ENCODE measurements around the gene SFXN3. TPM values are rescaled to one million over a fixed set of nuclear protein-coding genes. Genes with fewer than 3 reads are reported as not detected.
A peak's percentile ranks its signal among the peaks of the same experiment; 100 is the strongest.

SFXN3 gene
- polyA plus RNA-seq, 1 experiment: 125 TPM

DNA sequence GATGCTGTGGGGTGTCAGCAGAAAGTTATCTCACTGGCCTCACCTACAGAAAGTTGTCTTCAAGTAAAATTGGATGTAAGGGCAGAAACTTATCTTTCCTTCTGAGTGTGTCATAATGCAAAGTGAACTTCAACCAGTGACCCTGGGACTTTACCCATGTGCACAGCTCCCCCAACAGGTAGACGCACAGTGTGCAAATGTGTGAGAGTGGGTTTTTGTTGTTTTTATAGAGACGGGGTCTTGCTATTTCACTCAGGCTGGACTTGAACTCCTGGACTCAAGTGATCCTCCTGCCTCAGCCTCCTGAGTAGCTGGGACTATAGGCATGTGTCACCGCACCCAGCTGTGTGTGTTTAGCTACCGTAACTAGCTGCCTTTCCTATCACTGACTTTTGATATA, 24.4 kb downstream of the SFXN3 start:
- Histone ChIP-seq H3K36me3 (ENCODE audit: control insufficient read depth, insufficient read depth, low read length) (no peaks in the 10 kb centered on the region), H3K4me3 (ENCODE audit: low read depth, low read length) (no peak overlapping the region), H3K27me3 (ENCODE audit: control insufficient read depth, insufficient read depth, low read length) (no peaks in the 10 kb centered on the region)
- no peak for DNase-seq (ENCODE audit: low read depth)
- TF ChIP-seq, protein P1, sequence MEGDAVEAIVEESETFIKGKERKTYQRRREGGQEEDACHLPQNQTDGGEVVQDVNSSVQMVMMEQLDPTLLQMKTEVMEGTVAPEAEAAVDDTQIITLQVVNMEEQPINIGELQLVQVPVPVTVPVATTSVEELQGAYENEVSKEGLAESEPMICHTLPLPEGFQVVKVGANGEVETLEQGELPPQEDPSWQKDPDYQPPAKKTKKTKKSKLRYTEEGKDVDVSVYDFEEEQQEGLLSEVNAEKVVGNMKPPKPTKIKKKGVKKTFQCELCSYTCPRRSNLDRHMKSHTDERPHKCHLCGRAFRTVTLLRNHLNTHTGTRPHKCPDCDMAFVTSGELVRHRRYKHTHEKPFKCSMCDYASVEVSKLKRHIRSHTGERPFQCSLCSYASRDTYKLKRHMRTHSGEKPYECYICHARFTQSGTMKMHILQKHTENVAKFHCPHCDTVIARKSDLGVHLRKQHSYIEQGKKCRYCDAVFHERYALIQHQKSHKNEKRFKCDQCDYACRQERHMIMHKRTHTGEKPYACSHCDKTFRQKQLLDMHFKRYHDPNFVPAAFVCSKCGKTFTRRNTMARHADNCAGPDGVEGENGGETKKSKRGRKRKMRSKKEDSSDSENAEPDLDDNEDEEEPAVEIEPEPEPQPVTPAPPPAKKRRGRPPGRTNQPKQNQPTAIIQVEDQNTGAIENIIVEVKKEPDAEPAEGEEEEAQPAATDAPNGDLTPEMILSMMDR (IDR thresholded peaks at IDR 0.05; ENCODE audit: insufficient read depth, low read depth, low read length): no peak
- POLR2A ChIA-PET: no interaction called here
- CTCF ChIA-PET: interaction anchor here (1.1 to 27.0 kb wide), 4 partner anchors 7 to 86 kb away, joined by 3 to 676 read pairs (median 373); partner anchors contain the start of gene KAZALD1

DNA sequence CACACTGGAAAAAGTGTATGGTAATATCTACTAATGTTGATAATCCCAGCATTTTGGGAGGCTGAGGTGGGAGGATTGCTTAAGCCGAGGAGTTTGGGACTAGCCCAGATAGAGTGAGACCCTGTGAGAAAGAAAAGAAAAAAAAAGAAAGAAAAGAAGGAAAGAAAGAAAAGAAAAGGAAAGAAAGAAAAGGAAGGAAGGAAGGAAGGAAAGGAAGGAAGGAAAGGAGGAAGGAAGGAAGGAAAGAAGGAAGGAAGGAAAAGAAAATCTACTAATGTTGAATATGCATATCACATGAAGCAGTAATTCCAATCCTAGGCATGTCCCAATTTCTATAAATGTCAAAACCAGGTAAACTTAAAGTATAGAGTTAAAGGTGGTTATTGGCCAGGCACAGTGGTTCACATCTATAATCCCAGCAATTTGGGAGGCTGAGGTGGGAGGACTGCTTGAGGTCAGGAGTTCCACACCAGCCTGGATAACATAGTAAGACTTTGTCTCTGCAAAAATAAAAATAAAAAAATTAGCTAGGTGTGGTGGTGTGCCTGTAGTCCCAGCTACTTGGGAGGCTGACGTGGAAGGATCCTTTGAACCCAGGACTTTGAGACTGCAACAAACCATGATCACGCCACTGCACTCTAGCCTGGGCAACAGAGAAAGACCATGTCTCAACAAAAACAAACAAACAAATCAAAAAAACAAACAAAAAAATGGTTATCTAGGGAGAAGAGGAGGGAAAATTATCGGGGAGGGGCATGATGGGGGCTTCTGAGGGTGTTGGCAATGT, 25.5 kb downstream of the SFXN3 start:
- Histone ChIP-seq H3K4me3 (ENCODE audit: low read depth, low read length) (no peak overlapping the region), H3K27me3 (ENCODE audit: control insufficient read depth, insufficient read depth, low read length) (no peaks in the 10 kb centered on the region), H3K36me3 (ENCODE audit: control insufficient read depth, insufficient read depth, low read length) (no peaks in the 10 kb centered on the region)
- no peak for DNase-seq (ENCODE audit: low read depth)
- ChIA-PET CTCF (interaction anchor here (1.9 to 27.0 kb wide), 3 partner anchors 6 to 86 kb away, joined by 11 to 676 read pairs (median 676); partner anchors contain the start of gene KAZALD1), POLR2A (no interaction called here)
- TF ChIP-seq, protein P1 (IDR thresholded peaks at IDR 0.05; ENCODE audit: insufficient read depth, low read depth, low read length): no peak

DNA sequence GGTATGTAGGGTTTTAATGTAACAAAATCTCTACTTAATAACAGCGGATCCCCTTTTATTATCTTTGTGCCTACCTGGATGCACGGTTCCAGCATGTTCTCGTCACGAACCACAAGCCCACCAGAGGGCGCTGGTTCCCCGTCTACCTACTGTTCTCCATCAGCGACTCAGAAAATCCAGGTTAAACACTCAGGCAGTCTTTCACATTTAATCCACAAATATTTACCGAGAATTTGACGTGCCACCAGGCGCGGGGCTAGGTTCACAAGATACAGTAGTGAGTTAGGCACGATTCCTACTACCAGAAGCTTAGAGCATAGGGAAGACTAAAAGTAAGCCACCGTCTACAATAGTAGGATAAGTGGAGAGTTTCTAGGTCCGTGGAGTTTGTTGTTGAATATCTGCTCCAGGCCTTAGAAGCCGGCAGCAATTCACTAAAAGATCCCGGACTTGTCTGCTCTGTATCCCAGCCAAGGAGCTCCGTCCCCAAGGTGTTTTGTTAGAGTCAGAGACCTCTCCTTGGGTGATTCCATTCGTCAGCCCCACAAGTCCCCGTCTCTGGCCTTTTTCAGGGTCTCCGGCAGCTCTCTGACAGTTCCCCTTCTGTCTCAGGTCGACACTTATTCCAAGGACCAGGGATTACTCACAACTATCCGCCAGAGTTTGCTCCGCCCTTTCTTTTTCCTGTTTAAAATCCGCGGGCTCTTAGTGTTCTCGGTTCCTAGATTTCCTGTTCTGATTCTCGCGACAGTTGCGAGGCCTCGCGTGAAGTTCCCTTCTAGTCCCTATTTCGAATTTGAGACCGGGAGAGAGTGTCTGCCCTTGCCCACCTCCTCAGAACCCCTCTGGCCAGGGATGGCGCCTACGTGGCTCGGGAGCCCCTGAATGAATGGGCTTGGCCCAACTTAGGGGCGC, 29.3 kb downstream of the SFXN3 start:
- DNase-seq (ENCODE audit: low read depth): no peak
- H3K27me3 ChIP-seq (ENCODE audit: control insufficient read depth, insufficient read depth, low read length): no peaks in the 10 kb centered on the region
- H3K36me3 ChIP-seq (ENCODE audit: control insufficient read depth, insufficient read depth, low read length): no peaks in the 10 kb centered on the region
- H3K4me3 ChIP-seq (ENCODE audit: low read depth, low read length): peak overlapping the region; percentile 86
- ChIA-PET CTCF (interaction anchor here (0.8 to 26.2 kb wide), 15 partner anchors 9 to 84 kb away, joined by 3 to 676 read pairs (median 7); partner anchors contain the start of genes LZTS2, PDZD7 and SFXN3), POLR2A (interaction anchor here (1.0 to 1.8 kb wide), 3 partner anchors 8 to 82 kb away, joined by 7 to 21 read pairs (median 13); no protein-coding TSS in a partner anchor)
- TF ChIP-seq, protein P1 (IDR thresholded peaks at IDR 0.05; ENCODE audit: insufficient read depth, low read depth, low read length): peak; percentile 87

DNA sequence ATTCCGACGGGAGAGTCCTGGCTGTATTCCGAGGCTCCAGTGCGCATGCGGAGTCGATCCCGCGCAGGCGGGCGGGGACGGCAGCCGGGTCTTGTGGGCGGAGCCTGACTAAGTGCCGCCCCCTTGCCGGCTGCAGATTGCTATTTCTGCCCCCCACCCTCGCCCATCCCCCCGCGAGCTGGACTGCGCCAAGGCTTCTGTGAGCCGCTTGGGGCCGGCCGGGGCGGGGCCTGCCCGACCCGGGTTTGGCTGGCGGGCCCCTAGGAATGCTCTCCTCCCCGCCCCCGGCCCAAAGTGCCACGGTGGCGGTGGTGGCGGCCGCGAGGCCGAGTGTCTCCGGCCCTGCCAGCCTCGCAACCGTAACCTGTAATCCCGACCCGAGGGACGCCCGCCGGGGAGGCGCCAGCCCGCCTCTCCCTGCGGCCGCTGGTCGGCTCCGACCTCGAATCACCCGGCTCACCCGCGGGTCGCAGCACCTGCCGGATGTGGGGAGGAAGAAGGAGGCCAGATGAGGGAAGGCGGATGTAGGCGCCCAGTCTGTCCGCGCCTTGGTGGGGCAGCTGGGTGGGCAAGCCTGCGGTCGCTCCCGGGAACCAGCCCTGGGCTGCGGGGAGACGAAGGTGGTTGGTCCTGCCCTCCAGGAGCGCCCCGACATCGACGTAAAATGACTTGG, 30.1 kb downstream of the SFXN3 start:
- H3K36me3 ChIP-seq (ENCODE audit: control insufficient read depth, insufficient read depth, low read length): no peaks in the 10 kb centered on the region
- peak overlapping the region; percentile 86 for H3K4me3 ChIP-seq (ENCODE audit: low read depth, low read length)
- DNase-seq (ENCODE audit: low read depth): no peak
- POLR2A ChIA-PET: interaction anchor here (0.5 to 1.8 kb wide), 7 partner anchors 9 to 1683 kb away, joined by 3 to 21 read pairs (median 7); no protein-coding TSS in a partner anchor
- H3K27me3 ChIP-seq (ENCODE audit: control insufficient read depth, insufficient read depth, low read length): no peaks in the 10 kb centered on the region
- TF ChIP-seq, protein P1 (IDR thresholded peaks at IDR 0.05; ENCODE audit: insufficient read depth, low read depth, low read length): no peak
- CTCF ChIA-PET: interaction anchor here (0.7 to 26.2 kb wide), 19 partner anchors 8 to 83 kb away, joined by 3 to 676 read pairs (median 5); partner anchors contain the start of genes LZTS2, PDZD7 and SFXN3

Data from BJ (cell line).